Thoracic aorta (tissue), 2 donors: Measurements from ENCODE around the gene KIFC3. TPM values are rescaled to one million over a fixed set of nuclear protein-coding genes. Genes with fewer than 3 reads are reported as not detected.

Source experiments
- ATAC-seq: fragments of 150-250 bp; one replicate; pipeline ENCODE4 v1.8.0; 2017; ENCODE audit warnings: low read depth; ENCODE audit not compliant: insufficient number of reproducible peaks, low FRiP score
- DNase-seq: peaks from one replicate; pipeline ENCODE4 v3.0.0-alpha.2; 2020; ENCODE audit warnings: low spot score
- H3K27ac ChIP-seq, 2 donors: fragments of 200-600 bp; sonication (generic); 1 replicate in 1 of 2; 2 replicates in 1 of 2; pipeline ENCODE4 v1.5.1; 2016; ENCODE audit warnings: mild to moderate bottlenecking in 2 of 2, moderate library complexity in 2 of 2
- H3K27me3 ChIP-seq: fragments of 200-600 bp; sonication (generic); replicated peaks from 2 replicates; pipeline ENCODE4 v1.6.0; 2016; ENCODE audit warnings: mild to moderate bottlenecking; ENCODE audit not compliant: insufficient read depth
- H3K36me3 ChIP-seq: fragments of 200-600 bp; sonication (generic); one replicate; pipeline ENCODE4 v1.5.1; 2016
- H3K4me1 ChIP-seq, 2 donors: fragments of 200-600 bp; sonication (generic); 1 replicate in 1 of 2; 2 replicates in 1 of 2; pipeline versions ENCODE4 v1.5.1 to v1.6.0; 2016; ENCODE audit warnings: low read depth in 2 of 2, mild to moderate bottlenecking in 1 of 2; ENCODE audit not compliant: control insufficient read depth in 1 of 2
- H3K4me3 ChIP-seq: fragments of 200-600 bp; sonication (generic); 2 replicates; pipeline ENCODE4 v1.5.1; 2016; ENCODE audit warnings: mild to moderate bottlenecking
- H3K9me3 ChIP-seq: fragments of 200-600 bp; sonication (generic); 2 replicates; pipeline ENCODE4 v1.5.1; 2016
- CTCF ChIP-seq: fragments of 200-600 bp; sonication (generic); IDR thresholded peaks from one replicate; pipeline ENCODE4 v1.5.1; 2019; ENCODE audit warnings: antibody characterized with exemption
- total RNA-seq, 2 donors: library from RNA; depleted of rRNA; stranded (reverse); fragments of >200 nt; gene quantifications; one replicate each; pipeline versions ENCODE4 v1.1.0 to v1.2.3, GENCODE V29; 2016

KIFC3 gene
- total RNA-seq, 2 donors from 2014 or later: 109 to 123 TPM

GRCh38 chr16:57711346-57711745, 90.9 kb downstream of the KIFC3 start:
- ATAC-seq (no peak), DNase-seq (no peak)
- Histone ChIP-seq H3K9me3 (no peaks in the 10 kb centered on the region), H3K27ac (no peak overlapping the region), H3K4me3 (no peak overlapping the region), H3K27me3 (no peaks in the 10 kb centered on the region), H3K4me1 (no peaks in the 10 kb centered on the region), H3K36me3 (no peaks in the 10 kb centered on the region)
- no peak for TF ChIP-seq CTCF

- DNase-seq (no peak), ATAC-seq (no peak)
These were observed 92.6 kb downstream of the KIFC3 start for GRCh38 chr16:57709663-57710062.

More at GRCh38 chr16:57709663-57710062, 92.6 kb downstream of the KIFC3 start:
- H3K9me3 ChIP-seq: no peaks in the 10 kb centered on the region
- no peak overlapping the region for H3K4me3 ChIP-seq
- no peaks in the 10 kb centered on the region for H3K27me3 ChIP-seq
- H3K27ac ChIP-seq: no peak overlapping the region
- no peak for TF ChIP-seq CTCF
- no peaks in the 10 kb centered on the region for H3K36me3 ChIP-seq
- H3K4me1 ChIP-seq: no peaks in the 10 kb centered on the region

Other genes starting within 250 kb of the KIFC3 start
- 10 to 100 TPM in 1 of 2 donors, 1 to 10 TPM in 1; 5.4 to 79.1 TPM for gene ADGRG1, start 173.9 kb downstream of the KIFC3 start, total RNA-seq
- gene ADGRG3, start 134.2 kb downstream of the KIFC3 start, total RNA-seq: 1 to 10 TPM in 1 of 2 donors, under 1 TPM in 1; 0.41 to 5.1 TPM
- not detected for gene DRC7, start 107.7 kb downstream of the KIFC3 start, total RNA-seq
- 10 to 100 TPM in 1 of 2 donors, 1 to 10 TPM in 1; 9.0 to 16.2 TPM for gene KATNB1, start 66.7 kb downstream of the KIFC3 start, total RNA-seq
- not detected for gene CNGB1, start 168.6 kb upstream of the KIFC3 start, total RNA-seq
- gene ZNF319, start 198.2 kb upstream of the KIFC3 start, total RNA-seq: 10 to 100 TPM in 1 of 2 donors, 1 to 10 TPM in 1; 6.0 to 13.8 TPM
- gene USB1, start 198.9 kb upstream of the KIFC3 start, total RNA-seq: 10 to 100 TPM; 55.9 to 90.3 TPM
- gene MMP15, start 223.3 kb upstream of the KIFC3 start, total RNA-seq: 1 to 10 TPM; 2.1 to 3.8 TPM